Measurements from ENCODE around the gene USP1.

- TF ChIP-seq CTCF (IDR thresholded peaks at IDR 0.05; ENCODE audit: insufficient read depth, low read length, poor library complexity, severe bottlenecking) (no peak), EZH2phosphoT487 (conservative IDR thresholded peaks at IDR 0.05; ENCODE audit: low read length) (no peak)
These were observed 11.5 kb downstream of the USP1 start for GRCh38 chr1:62448221-62448933.
